HCT116 (cell line): Measurements from ENCODE around the gene ADARB2. TPM values are rescaled to one million over a fixed set of nuclear protein-coding genes. Genes with fewer than 3 reads are reported as not detected.

Source experiments
- ATAC-seq: fragments of 200-7000 bp; cut with Tn5 transposase; 2 replicates; pipeline ENCODE4 v1.9.1; 2020; ENCODE audit warnings: mild to moderate bottlenecking, moderate library complexity
- BruUV-seq: library from RNA; stranded (reverse); fragments of 400-500 nt; replicated peaks from 2 replicates; lab custom pipeline; 2021; lab: Mats Ljungman, UMichigan
- CTCF ChIA-PET: fragments of 300-600 bp; sonication (Branson Sonifier 250); formaldehyde crosslinking; loops from one replicate; lab custom pipeline; 2021; ENCODE audit warnings: antibody characterized with exemption; lab: Charles Lee
- POLR2A ChIA-PET: fragments of 300-600, 350-600 bp; sonication (Branson Sonifier 250); formaldehyde crosslinking; loops from one replicate; lab custom pipeline; 2021; ENCODE audit warnings: antibody characterized with exemption; lab: Charles Lee
- RAD21 ChIA-PET, 2 experiments: fragments of 300-600 bp; sonication (Branson Sonifier 250); formaldehyde crosslinking; loops; one replicate each; lab custom pipeline; 2023; ENCODE audit warnings: low total read pairs in 2 of 2; ENCODE audit not compliant: uncharacterized antibody in 2 of 2, unreplicated experiment in 2 of 2, low non-redundant PET in 1 of 2; lab: Charles Lee
- DNase-seq: peaks from one replicate; pipeline ENCODE4 v3.0.0-alpha.2; 2010; ENCODE audit warnings: low read depth, low spot score
- H2AFZ ChIP-seq: fragments of 200-600 bp; shearing (Covaris generic), sonication (generic); 2 replicates; pipeline ENCODE4 v1.6.1; 2017; ENCODE audit warnings: low read depth, mixed run types, mixed read lengths, antibody characterized with exemption, low read length; ENCODE audit not compliant: poor library complexity, severe bottlenecking
- H3K27ac ChIP-seq: 2 replicates; pipeline ENCODE4 v1.5.1; 2012; ENCODE audit warnings: low read depth, low read length
- H3K27me3 ChIP-seq: fragments of 200-600 bp; sonication (generic); 2 replicates; pipeline ENCODE4 v1.6.1; 2016; ENCODE audit warnings: mixed run types, low read length, mixed read lengths; ENCODE audit not compliant: insufficient read depth
- H3K36me3 ChIP-seq, 2 experiments: fragments of 200-500 bp in 1 of 2; fragments of 200-600 bp in 1 of 2; sonication (Bioruptor generic) in 1 of 2; sonication (generic) in 1 of 2; 2 replicates each; pipeline versions ENCODE4 v1.5.1 to v1.6.1; 2014 to 2016; ENCODE audit warnings: low read length in 2 of 2, inconsistent platforms in 1 of 2, mixed read lengths in 1 of 2, mixed run types in 1 of 2; ENCODE audit not compliant: insufficient read depth in 2 of 2, control insufficient read depth in 1 of 2
- H3K4me1 ChIP-seq, 2 experiments: fragments of 200-600 bp in 1 of 2; sonication (generic) in 1 of 2; 2 replicates each; pipeline versions ENCODE4 v1.5.1 to v1.6.1; 2012 to 2017; ENCODE audit warnings: low read length in 2 of 2, inconsistent platforms in 1 of 2, mild to moderate bottlenecking in 1 of 2, mixed read lengths in 1 of 2, mixed run types in 1 of 2, moderate library complexity in 1 of 2; ENCODE audit not compliant: insufficient read depth in 2 of 2, control insufficient read depth in 1 of 2
- H3K4me2 ChIP-seq: fragments of 200-600 bp; sonication (generic); 2 replicates; pipeline ENCODE4 v1.6.1; 2017; ENCODE audit warnings: mixed run types, low read length, mixed read lengths
- H3K4me3 ChIP-seq, 2 experiments: fragments of 200-600 bp in 1 of 2; sonication (generic) in 1 of 2; replicated peaks in 1 of 2; 2 replicates each; pipeline ENCODE4 v1.5.1; 2011 to 2016; ENCODE audit warnings: low read length in 2 of 2, control low read depth in 1 of 2, low read depth in 1 of 2, mild to moderate bottlenecking in 1 of 2, mixed read lengths in 1 of 2, mixed run types in 1 of 2
- H3K79me2 ChIP-seq: fragments of 200-600 bp; sonication (generic); 2 replicates; pipeline ENCODE4 v1.6.1; 2017; ENCODE audit warnings: mild to moderate bottlenecking, mixed run types, low read length, moderate library complexity, mixed read lengths; ENCODE audit not compliant: insufficient read depth
- H3K9ac ChIP-seq: fragments of 200-600 bp; sonication (generic); 2 replicates; pipeline ENCODE4 v1.6.1; 2016; ENCODE audit warnings: low read length, mixed read lengths
- H3K9me2 ChIP-seq: fragments of 200-600 bp; sonication (generic), shearing (Covaris generic); 2 replicates; pipeline ENCODE4 v1.6.1; 2017; ENCODE audit warnings: mixed run types, mild to moderate bottlenecking, moderate library complexity; ENCODE audit not compliant: insufficient read depth
- H3K9me3 ChIP-seq, 2 experiments: fragments of 200-500 bp in 1 of 2; fragments of 200-600 bp in 1 of 2; sonication (Bioruptor generic) in 1 of 2; sonication (generic) in 1 of 2; 2 replicates each; pipeline ENCODE4 v1.6.1; 2014 to 2017; ENCODE audit warnings: low read length in 2 of 2, mixed read lengths in 2 of 2, inconsistent platforms in 1 of 2, low read depth in 1 of 2, mild to moderate bottlenecking in 1 of 2, mixed run types in 1 of 2, moderate library complexity in 1 of 2; ENCODE audit not compliant: control insufficient read depth in 1 of 2, insufficient read depth in 1 of 2
- H4K20me1 ChIP-seq: fragments of 200-600 bp; sonication (generic), shearing (Covaris generic); 2 replicates; pipeline ENCODE4 v1.6.1; 2017; ENCODE audit warnings: mixed run types, mild to moderate bottlenecking, moderate library complexity; ENCODE audit not compliant: insufficient read depth
- ATF3 ChIP-seq: IDR thresholded peaks from 2 replicates; pipeline ENCODE4 v1.6.1; 2012
- CBX3 ChIP-seq: IDR thresholded peaks from 2 replicates; pipeline ENCODE4 v1.6.1; 2012; ENCODE audit warnings: low read depth
- CEBPB ChIP-seq: IDR thresholded peaks from 2 replicates; pipeline ENCODE4 v1.6.1; 2012; ENCODE audit warnings: low read depth
- ELF1 ChIP-seq: IDR thresholded peaks from 2 replicates; pipeline ENCODE4 v1.6.1; 2012; ENCODE audit warnings: low read depth, borderline replicate concordance
- EZH2phosphoT487 ChIP-seq: fragments of 200-600 bp; IDR thresholded peaks from 2 replicates; pipeline ENCODE4 v1.6.1; 2018; ENCODE audit warnings: antibody characterized with exemption, borderline replicate concordance
- FOSL1 ChIP-seq: IDR thresholded peaks from 2 replicates; pipeline ENCODE4 v1.6.1; 2012; ENCODE audit warnings: low read depth
- POLR2A ChIP-seq: IDR thresholded peaks from 2 replicates; pipeline ENCODE4 v1.7.0; 2011; ENCODE audit warnings: borderline replicate concordance; ENCODE audit not compliant: insufficient read depth, insufficient read length; ENCODE audit errors: extremely low read depth
- RAD21 ChIP-seq: IDR thresholded peaks from 2 replicates; pipeline ENCODE4 v1.6.1; 2012; ENCODE audit warnings: low read depth, mild to moderate bottlenecking
- REST ChIP-seq: IDR thresholded peaks from 2 replicates; pipeline ENCODE4 v1.6.1; 2012; ENCODE audit warnings: low read depth
- SIN3A ChIP-seq: IDR thresholded peaks from 2 replicates; pipeline ENCODE4 v1.6.1; 2012; ENCODE audit warnings: low read depth
- SRF ChIP-seq: IDR thresholded peaks from 2 replicates; pipeline ENCODE4 v1.6.1; 2012; ENCODE audit warnings: low read depth
- YY1 ChIP-seq: IDR thresholded peaks from 2 replicates; pipeline ENCODE4 v1.6.1; 2011; ENCODE audit warnings: low read length, low read depth, moderate library complexity, mild to moderate bottlenecking; ENCODE audit not compliant: insufficient replicate concordance; ENCODE audit errors: extremely low read depth
- ZBTB33 ChIP-seq: IDR thresholded peaks from 2 replicates; pipeline ENCODE4 v1.6.1; 2011; ENCODE audit warnings: mild to moderate bottlenecking, low read length, moderate library complexity; ENCODE audit not compliant: insufficient replicate concordance; ENCODE audit errors: extremely low read depth
- intact Hi-C: fragments of 100-400 bp; cut with micrococcal nuclease; formaldehyde crosslinking; loops from 2 replicates; pipeline ENCODE4 v1.10.0; 2022
- total RNA-seq: library from RNA; stranded (reverse); gene quantifications from one replicate; pipeline ENCODE4 v1.2.1, GENCODE V29; 2021; ENCODE audit not compliant: unreplicated experiment

The ADARB2 gene
- total RNA-seq, 1 experiment from 2014 or later = not detected

GRCh38 chr10:1136268-1136667, 601.1 kb downstream of the ADARB2 start:
- CTCF ChIA-PET = no interaction called here

GRCh38 chr10:1134156-1134555, 603.2 kb downstream of the ADARB2 start:
- no peak overlapping the region for H3K4me3 ChIP-seq
- ATAC-seq (no peak), DNase-seq (no peak)
- RAD21 ChIA-PET = no interaction called here
- H3K79me2 ChIP-seq = no peaks in the 10 kb centered on the region
- no peaks in the 10 kb centered on the region for H3K27me3 ChIP-seq
- intact Hi-C loops = no loop called here
- TF ChIP-seq ELF1 (no peak), REST (no peak), SRF (no peak), ATF3 (no peak), ZBTB33 (no peak), RAD21 (no peak), FOSL1 (no peak), SIN3A (no peak), EZH2phosphoT487 (no peak), YY1 (no peak), POLR2A (no peak), CEBPB (no peak), CBX3 (no peak)
- no peaks in the 10 kb centered on the region for H3K4me1 ChIP-seq
- POLR2A ChIA-PET = no interaction called here
- no peak overlapping the region for H3K27ac ChIP-seq
- H3K4me2 ChIP-seq = no peak overlapping the region
- no TSS peak for BruUV-seq
- no peaks in the 10 kb centered on the region for H3K9me2 ChIP-seq
- CTCF ChIA-PET = no interaction called here
- no peaks in the 10 kb centered on the region for H3K9me3 ChIP-seq
- H4K20me1 ChIP-seq = no peaks in the 10 kb centered on the region
- peaks cover 0 to 8% of the 10 kb centered on the region in 2 experiments; a peak in 3 of 4 replicates for H3K36me3 ChIP-seq
- no peak overlapping the region for H2AFZ ChIP-seq
- H3K9ac ChIP-seq = no peak overlapping the region

More at GRCh38 chr10:1136268-1136667, 601.1 kb downstream of the ADARB2 start:
- Histone ChIP-seq H3K27me3 (no peaks in the 10 kb centered on the region), H3K79me2 (no peaks in the 10 kb centered on the region), H2AFZ (no peak overlapping the region), H3K36me3 (no peaks in the 10 kb centered on the region), H4K20me1 (no peaks in the 10 kb centered on the region), H3K4me1 (no peaks in the 10 kb centered on the region), H3K27ac (no peak overlapping the region), H3K4me3 (no peak overlapping the region), H3K9ac (no peak overlapping the region), H3K4me2 (no peak overlapping the region), H3K9me3 (no peaks in the 10 kb centered on the region), H3K9me2 (no peaks in the 10 kb centered on the region)
- POLR2A ChIA-PET = no interaction called here
- DNase-seq (no peak), ATAC-seq (no peak)
- intact Hi-C loops = no loop called here
- RAD21 ChIA-PET = no interaction called here
- no peak for TF ChIP-seq YY1
- BruUV-seq = no TSS peak
